OCI-LY3 (cell line): ENCODE measurements around the gene RAMP1.

Experiments
- CTCF ChIP-seq: fragments of 200-600, 300-600 bp; sonication (generic); IDR thresholded peaks from 2 replicates; pipeline ENCODE4 v1.5.1; 2014; ENCODE audit warnings: antibody characterized with exemption, low read length, low read depth
- EZH2phosphoT487 ChIP-seq: fragments of 200-600 bp; shearing (Covaris generic); IDR thresholded peaks from 2 replicates; pipeline ENCODE4 v1.6.1; 2018; ENCODE audit warnings: antibody characterized with exemption, mixed run types, low read depth

GRCh38 chr2:237878321-237879057 lies 19.1 kb downstream of the RAMP1 start:
- TF ChIP-seq CTCF (no peak), EZH2phosphoT487 (no peak)
